Measurements from ENCODE around the gene IL9. TPM values are rescaled to one million over a fixed set of nuclear protein-coding genes. Genes with fewer than 3 reads are reported as not detected.

Gene IL9
- total and polyA plus RNA-seq, 10 of the 15 experiments (the other 5 are each of a cell fraction or from before 2014, with no cell fraction given) = not detected

DNA sequence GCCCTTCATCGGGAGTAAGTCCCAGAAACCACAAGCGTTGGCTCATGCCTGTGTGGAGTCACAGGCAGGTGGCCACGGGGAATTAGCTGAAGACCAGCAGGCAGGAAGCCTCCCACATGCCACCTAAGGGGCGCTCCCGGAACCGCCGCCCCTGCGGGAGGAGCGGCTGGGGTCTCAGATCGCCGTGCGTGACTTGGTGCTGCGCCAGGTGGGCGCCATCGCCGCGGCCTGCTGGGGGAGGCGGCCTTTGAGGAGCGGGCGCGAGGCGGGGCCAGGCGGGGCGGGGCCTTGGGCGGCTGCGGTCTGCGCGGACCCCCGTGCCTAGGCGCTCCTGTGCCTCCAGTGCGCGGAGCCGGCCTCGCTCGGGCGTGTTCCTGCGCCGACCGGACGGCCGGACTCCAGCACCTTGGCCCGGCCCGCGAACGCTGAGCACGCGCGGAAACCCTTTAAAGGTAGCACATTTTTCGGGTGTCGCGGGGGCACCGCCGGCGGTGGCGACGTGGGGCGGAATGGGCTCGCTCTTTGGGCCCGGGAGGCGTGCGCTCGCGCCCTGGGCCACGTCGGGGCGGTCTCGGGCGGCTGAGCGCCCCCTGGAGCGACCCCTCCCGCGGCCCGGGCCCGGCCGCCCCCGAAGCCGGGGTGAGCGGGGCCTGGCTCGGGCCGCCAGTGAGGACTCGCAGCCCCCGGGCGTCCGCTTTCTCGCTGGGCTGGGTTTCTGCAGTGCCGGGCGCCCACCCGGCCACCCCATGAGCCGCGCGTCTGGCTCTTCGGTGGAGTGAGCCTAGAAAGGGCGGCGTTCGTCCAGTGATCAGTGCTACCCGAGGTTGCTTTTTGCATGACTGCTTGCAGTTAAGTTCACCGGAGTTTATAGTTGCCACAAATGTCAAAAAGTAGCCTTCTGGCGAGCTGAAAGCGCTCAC is 34.6 kb upstream of the IL9 start (continued):
- TF ChIP-seq, protein P1, sequence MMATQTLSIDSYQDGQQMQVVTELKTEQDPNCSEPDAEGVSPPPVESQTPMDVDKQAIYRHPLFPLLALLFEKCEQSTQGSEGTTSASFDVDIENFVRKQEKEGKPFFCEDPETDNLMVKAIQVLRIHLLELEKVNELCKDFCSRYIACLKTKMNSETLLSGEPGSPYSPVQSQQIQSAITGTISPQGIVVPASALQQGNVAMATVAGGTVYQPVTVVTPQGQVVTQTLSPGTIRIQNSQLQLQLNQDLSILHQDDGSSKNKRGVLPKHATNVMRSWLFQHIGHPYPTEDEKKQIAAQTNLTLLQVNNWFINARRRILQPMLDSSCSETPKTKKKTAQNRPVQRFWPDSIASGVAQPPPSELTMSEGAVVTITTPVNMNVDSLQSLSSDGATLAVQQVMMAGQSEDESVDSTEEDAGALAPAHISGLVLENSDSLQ (IDR thresholded peaks at IDR 0.05) = no peak
- TF ChIP-seq FOXM1 (IDR thresholded peaks at IDR 0.05; ENCODE audit: low read depth, low read length) = no peak

DNA sequence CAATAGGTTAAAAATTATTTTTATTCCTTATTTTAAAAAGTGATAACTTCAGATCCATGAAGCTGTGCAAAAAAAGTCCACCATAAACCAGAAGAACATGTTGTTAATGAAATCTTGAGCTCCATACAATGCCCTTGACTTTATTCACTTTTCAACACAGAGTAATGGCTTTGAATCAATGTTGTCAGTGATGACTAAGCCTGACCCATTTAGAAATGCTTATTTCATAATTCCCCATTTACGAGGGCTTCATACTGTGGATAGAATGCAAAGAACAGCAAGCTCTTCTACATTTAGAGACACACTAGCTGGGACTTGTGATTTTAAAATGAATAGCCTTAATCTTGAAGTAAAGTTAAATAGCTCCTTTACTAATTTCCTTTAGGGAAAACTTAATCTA is 25.7 kb upstream of the IL9 start:
- Histone ChIP-seq H3K79me2 (ENCODE audit: control insufficient read depth, insufficient read depth, low read length) (no peaks in the 10 kb centered on the region), H3K27me3 (replicated peaks in 1 of 2; ENCODE audit: control insufficient read depth in 2 of 2, insufficient read depth in 2 of 2, low read length in 1 of 2) (peaks cover 0 to 2% of the 10 kb centered on the region in 2 experiments; a peak in 2 of 4 replicates), H2AFZ (ENCODE audit: control insufficient read depth, low read depth, low read length) (no peak overlapping the region), H3K9ac (ENCODE audit: control insufficient read depth, insufficient read depth, low read length) (no peak overlapping the region), H3K9me3 (replicated peaks; ENCODE audit: control insufficient read depth, insufficient read depth, low read length) (no peaks in the 10 kb centered on the region), H3K4me2 (ENCODE audit: control insufficient read depth, insufficient read depth) (no peak overlapping the region), H3K4me1 (ENCODE audit: control insufficient read depth, insufficient read depth, low read length) (no peaks in the 10 kb centered on the region), H3K27ac (ENCODE audit: control insufficient read depth, insufficient read depth) (no peak overlapping the region), H3K4me3 (no peak overlapping the region), H4K20me1 (ENCODE audit: control insufficient read depth, insufficient read depth) (no peaks in the 10 kb centered on the region), H3K36me3 (ENCODE audit: control insufficient read depth in 2 of 2, insufficient read depth in 2 of 2, low read length in 1 of 2) (no peaks in the 10 kb centered on the region)
- ChIA-PET RAD21 (ENCODE audit: unreplicated experiment) (no interaction called here), SMC1A (ENCODE audit: uncharacterized antibody, unreplicated experiment) (interaction anchor here (1.4 kb wide), 1 partner anchor 15 kb away, joined by 3 read pairs; no protein-coding TSS in a partner anchor), POLR2A (no interaction called here), CTCF (interaction anchor here (0.6 to 0.7 kb wide), 2 partner anchors 24 to 362 kb away, joined by 3 to 4 read pairs; no protein-coding TSS in a partner anchor)
- BruUV-seq (replicated peaks) = no TSS peak
- 0% methylated on average over 1 of the region's 1 CpG for WGBS (ENCODE audit: insufficient coverage, insufficient replicate concordance, low lambda C conversion rate, missing lambda C conversion rate)
- ATAC-seq (no peak), DNase-seq (ENCODE audit: low read depth, low spot score) (no peak), FAIRE-seq (no peak)
- intact Hi-C loops (cut with micrococcal nuclease; ENCODE audit: unreplicated experiment) = no loop called here
- in situ Hi-C loops (cut with MboI) = no loop called here
- TF ChIP-seq JUNB (IDR thresholded peaks at IDR 0.05) = no peak
- no peak for TF ChIP-seq ZZZ3 (IDR thresholded peaks at IDR 0.05; ENCODE audit: control insufficient read depth, insufficient read length, low read depth)
- TF ChIP-seq CHD1 (IDR thresholded peaks at IDR 0.05; ENCODE audit: low read depth, low read length) = no peak
- TF ChIP-seq MYB (IDR thresholded peaks at IDR 0.05; ENCODE audit: borderline replicate concordance, low read depth, low read length) = no peak
- no peak for TF ChIP-seq RAD51 (IDR thresholded peaks at IDR 0.05)
- TF ChIP-seq RCOR1 (conservative IDR thresholded peaks at IDR 0.05; ENCODE audit: low read depth, low read length) = no peak
- TF ChIP-seq RELA (IDR thresholded peaks at IDR 0.05; ENCODE audit: borderline replicate concordance, partially characterized antibody) = no peak
- TF ChIP-seq SIN3A (IDR thresholded peaks at IDR 0.05; ENCODE audit: low read depth, low read length) = no peak
- no peak for TF ChIP-seq EP300 (IDR thresholded peaks at IDR 0.05; ENCODE audit: borderline replicate concordance in 1 of 2, control insufficient read depth in 1 of 2, low read depth in 2 of 2, low read length in 2 of 2)
- TF ChIP-seq ATF7 (IDR thresholded peaks at IDR 0.05; ENCODE audit: low read depth) = no peak
- TF ChIP-seq ESRRA (IDR thresholded peaks at IDR 0.05; ENCODE audit: low read length) = no peak
- TF ChIP-seq, protein P2, sequence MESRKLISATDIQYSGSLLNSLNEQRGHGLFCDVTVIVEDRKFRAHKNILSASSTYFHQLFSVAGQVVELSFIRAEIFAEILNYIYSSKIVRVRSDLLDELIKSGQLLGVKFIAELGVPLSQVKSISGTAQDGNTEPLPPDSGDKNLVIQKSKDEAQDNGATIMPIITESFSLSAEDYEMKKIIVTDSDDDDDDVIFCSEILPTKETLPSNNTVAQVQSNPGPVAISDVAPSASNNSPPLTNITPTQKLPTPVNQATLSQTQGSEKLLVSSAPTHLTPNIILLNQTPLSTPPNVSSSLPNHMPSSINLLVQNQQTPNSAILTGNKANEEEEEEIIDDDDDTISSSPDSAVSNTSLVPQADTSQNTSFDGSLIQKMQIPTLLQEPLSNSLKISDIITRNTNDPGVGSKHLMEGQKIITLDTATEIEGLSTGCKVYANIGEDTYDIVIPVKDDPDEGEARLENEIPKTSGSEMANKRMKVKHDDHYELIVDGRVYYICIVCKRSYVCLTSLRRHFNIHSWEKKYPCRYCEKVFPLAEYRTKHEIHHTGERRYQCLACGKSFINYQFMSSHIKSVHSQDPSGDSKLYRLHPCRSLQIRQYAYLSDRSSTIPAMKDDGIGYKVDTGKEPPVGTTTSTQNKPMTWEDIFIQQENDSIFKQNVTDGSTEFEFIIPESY (IDR thresholded peaks at IDR 0.05) = no peak
- TF ChIP-seq MXI1 (IDR thresholded peaks at IDR 0.05; ENCODE audit: low read depth, low read length) = no peak
- TF ChIP-seq, protein P3, sequence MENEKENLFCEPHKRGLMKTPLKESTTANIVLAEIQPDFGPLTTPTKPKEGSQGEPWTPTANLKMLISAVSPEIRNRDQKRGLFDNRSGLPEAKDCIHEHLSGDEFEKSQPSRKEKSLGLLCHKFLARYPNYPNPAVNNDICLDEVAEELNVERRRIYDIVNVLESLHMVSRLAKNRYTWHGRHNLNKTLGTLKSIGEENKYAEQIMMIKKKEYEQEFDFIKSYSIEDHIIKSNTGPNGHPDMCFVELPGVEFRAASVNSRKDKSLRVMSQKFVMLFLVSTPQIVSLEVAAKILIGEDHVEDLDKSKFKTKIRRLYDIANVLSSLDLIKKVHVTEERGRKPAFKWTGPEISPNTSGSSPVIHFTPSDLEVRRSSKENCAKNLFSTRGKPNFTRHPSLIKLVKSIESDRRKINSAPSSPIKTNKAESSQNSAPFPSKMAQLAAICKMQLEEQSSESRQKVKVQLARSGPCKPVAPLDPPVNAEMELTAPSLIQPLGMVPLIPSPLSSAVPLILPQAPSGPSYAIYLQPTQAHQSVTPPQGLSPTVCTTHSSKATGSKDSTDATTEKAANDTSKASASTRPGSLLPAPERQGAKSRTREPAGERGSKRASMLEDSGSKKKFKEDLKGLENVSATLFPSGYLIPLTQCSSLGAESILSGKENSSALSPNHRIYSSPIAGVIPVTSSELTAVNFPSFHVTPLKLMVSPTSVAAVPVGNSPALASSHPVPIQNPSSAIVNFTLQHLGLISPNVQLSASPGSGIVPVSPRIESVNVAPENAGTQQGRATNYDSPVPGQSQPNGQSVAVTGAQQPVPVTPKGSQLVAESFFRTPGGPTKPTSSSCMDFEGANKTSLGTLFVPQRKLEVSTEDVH (IDR thresholded peaks at IDR 0.05; ENCODE audit: low read depth, partially characterized antibody) = no peak
